ENCODE data around the gene NUBPL.
"Not testable (repeated sequence)": the region's sequence is repeated elsewhere in the genome, so short reads cannot be mapped to it uniquely, and the experiment has no call there.

NUBPL gene

GRCh38 chr14:31672709-31673108 is 111.5 kb downstream of the NUBPL start:
- no peak for DNase-seq (ENCODE audit: low read depth in 2 of 2)

GRCh38 chr14:31677052-31677451 is 115.8 kb downstream of the NUBPL start:
- DNase-seq (ENCODE audit: low read depth in 2 of 2), result no peak

GRCh38 chr14:31677630-31678029 is 116.4 kb downstream of the NUBPL start:
- no peak for DNase-seq (ENCODE audit: low read depth in 2 of 2)

DNA sequence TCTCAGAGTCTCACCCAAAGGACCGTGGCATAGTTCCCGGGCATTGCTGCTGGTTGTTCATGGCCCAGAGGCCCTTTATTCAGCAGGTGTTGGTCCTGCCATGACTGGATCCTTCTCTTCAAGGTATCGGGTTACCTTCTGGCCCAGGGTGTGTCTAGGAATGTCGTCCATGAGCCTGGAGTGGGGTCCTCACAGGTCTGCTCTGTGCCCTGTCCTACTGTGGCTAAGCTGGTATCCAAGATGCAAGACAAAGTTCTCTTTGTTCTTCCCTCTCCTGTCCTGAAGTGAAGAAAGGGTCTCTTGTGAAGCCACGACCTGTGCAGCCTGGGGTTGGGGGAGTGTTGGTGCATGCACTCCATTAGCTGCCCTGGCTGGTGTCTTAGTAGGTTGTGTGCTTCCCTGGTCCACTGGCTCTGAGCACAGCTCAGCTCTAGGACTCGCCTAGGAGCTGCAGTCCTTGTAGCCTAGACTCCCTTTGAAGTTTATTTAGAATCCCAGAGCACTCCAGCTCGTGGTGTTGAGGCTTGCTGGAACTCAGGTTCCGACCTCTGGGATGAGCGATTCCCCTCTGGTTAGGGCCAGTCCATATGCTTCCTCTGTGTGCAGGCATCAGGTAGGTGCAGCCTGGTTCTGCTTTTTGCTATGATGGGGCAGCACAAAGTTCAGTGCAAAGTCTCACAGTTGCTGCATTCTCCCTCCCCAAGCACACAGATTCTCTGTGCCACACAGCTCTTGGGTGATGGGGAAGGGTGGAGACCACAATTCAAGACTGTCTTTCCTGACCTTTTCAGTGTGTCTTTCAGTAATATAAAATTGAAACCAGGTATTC is 117.4 kb downstream of the NUBPL start:
- DNase-seq (ENCODE audit: low read depth in 2 of 2), result no peak

GRCh38 chr14:31682768-31683167 is 121.6 kb downstream of the NUBPL start:
- DNase-seq (ENCODE audit: low read depth in 2 of 2), result no peak

GRCh38 chr14:31687726-31688125 is 126.5 kb downstream of the NUBPL start:
- no peak for DNase-seq (ENCODE audit: low read depth in 2 of 2)

DNA sequence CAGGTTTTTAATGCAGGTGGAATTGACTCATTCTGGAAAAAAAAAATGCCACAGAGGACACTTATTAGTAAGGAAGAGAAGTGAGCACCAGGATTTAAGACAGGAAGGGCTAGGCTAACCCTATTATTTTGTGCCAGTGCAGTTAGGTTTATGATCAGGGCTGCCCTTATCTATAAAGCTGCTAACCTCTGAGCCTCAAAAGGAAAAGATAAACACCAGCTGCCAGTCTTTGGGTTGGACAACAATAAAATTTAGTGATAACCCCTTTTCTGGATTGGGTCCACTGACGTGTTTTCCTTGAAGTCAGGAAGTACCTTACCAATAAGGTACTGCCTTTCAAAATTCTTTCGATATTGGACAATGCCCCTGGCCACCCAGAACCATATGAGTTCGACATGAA is 128.9 kb downstream of the NUBPL start:
- no peak for DNase-seq (ENCODE audit: low read depth in 2 of 2)

DNA sequence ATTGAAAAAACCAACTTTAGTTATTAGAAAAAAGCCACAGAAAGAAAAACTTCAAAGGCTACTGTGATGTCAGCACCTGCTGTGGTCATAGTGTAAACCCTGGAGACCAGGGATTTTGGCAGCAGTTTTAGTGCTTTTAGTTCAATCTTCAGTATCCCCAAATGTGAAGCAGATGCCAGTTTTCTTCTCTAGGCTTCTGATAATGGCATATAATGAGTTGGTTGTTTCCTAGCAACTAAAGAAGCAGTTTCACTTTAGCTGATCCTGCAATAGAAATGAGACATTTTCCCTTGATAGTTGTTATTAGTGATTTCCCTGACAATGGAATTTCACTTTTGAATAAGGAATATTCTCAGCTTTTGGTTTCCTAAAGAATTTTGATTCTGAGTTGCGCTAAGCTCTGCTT is 131.2 kb downstream of the NUBPL start:
- no peak for DNase-seq (ENCODE audit: low read depth in 2 of 2)

GRCh38 chr14:31696378-31696777 is 135.2 kb downstream of the NUBPL start:
- no peak for DNase-seq (ENCODE audit: low read depth in 2 of 2)

DNA sequence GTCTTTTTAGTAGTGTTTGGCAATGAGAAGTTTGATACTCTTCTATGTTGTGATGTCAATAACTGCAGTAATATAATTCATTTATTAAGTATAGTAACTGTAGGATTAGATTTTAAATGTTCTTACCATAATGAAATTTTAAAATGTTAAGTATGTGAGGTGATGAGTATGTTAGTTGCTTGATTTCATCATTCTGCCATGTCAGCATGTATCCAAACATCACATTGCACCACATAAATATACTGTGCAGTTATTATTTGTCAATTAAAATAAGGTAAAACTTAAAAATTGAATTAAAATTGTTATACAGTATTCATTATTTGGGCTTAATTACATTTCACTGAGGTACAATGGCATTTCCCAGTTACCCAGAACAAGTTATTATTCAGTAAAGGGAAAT is 138.6 kb downstream of the NUBPL start:
- DNase-seq (ENCODE audit: low read depth in 2 of 2), result no peak

GRCh38 chr14:31700282-31701074 is 139.3 kb downstream of the NUBPL start:
- DNase-seq (ENCODE audit: low read depth in 2 of 2), result no peak

- DNase-seq (ENCODE audit: low read depth in 2 of 2), result no peak
Observed at GRCh38 chr14:31702130-31702529, 140.9 kb downstream of the NUBPL start.

GRCh38 chr14:31703056-31703455 is 141.9 kb downstream of the NUBPL start:
- no peak for DNase-seq (ENCODE audit: low read depth in 2 of 2)

GRCh38 chr14:31705731-31706130 is 144.5 kb downstream of the NUBPL start:
- no peak for DNase-seq (ENCODE audit: low read depth in 2 of 2)

- not testable (repeated sequence) for DNase-seq (ENCODE audit: low read depth in 2 of 2)
Observed at GRCh38 chr14:31708661-31709060, 147.5 kb downstream of the NUBPL start.

DNA sequence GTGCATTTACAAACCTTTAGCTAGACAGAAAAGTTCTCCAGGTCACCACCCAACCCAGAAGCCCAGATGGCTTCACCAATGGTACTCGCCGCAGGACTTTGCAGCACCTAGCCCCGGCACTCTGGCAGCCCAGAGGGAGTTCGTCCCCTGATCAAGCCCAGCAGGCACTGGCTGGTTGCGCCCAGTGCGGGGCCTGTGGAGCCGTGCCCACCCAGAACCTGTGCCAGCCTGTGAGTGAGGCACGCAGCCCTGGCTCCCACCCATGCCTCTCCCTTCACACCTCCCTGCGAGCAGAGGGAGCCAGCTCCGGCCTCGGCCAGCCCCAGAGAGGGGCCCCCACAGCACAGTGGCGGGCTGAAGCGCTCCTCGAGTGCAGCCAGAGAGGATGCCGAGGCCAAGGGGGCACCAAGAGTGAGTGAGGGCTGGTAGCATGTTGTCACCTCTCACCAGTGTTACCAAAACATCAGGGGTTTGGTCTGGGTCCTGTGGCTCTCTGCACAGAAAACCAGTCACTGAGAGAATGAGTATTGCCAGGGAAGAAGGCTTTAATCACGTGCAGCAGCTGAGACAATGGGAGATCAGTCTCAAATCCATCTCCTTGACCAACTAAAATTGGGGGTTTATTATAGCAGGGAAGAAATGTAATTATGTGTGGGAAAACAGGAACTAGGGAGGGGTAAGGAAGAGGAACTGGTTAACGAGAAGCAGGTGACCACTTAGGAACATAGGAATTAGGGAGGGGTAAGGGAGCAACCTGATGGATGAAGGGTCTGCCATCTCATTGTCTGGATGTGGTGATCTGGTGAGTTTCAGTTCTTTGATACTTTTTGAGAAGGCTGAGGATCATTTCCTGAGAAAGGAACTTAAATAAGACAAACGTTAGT is 151.3 kb downstream of the NUBPL start:
- no peak for DNase-seq (ENCODE audit: low read depth in 2 of 2)

DNA sequence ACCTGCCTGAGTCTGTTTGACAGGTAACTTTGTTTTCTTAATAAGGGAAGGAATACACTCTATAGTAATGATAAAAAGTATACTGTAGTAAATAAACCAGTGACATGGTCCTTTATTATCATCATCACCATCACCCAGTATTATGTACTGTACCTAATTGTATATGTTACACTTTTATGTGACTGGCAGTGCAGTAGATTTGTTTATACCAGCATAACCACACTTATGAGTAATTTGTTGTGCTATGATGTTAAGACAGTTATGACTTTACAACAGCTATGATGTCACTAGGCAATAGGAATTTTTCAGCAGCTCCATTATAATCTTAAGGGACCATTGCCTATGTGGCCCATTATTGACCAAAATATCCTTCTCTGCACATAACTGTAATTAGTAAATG is 155.0 kb downstream of the NUBPL start:
- no peak for DNase-seq (ENCODE audit: low read depth in 2 of 2)

DNA sequence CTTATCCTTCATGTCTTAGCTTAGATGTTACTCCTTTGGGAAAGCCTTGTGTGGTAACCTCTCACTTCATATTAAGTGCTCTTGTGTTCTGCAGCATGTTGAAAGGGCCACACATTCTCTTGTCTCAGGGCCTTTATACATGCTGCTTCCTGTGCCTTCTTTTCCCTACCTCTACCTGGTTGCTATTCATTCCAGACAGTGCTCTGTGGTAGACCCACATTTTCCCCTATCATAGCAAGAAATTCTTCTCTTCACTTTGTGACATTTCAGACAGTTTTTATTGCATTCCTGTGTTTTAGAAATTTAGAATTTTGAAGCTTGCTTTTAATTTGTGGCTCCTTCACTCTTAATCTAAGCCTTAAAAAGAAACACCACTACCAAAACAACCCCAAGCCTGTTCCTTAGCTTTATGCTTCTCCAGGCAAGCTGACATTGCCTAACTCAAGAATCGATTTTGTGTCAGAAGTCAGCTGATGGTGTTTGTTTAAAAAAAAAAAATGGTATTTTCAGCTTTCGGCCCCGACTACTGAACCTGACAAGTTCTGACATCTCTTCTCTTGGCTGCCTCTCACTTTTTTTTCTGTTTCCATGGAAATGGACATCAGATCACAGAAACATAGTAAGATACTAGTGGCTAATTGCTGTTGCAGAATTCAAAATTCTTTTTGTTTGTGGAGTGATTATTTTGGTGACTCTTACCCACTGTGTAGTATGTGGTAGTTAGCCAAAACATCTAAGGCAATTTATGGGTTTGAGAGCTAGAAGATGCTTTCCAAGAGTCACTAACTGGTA is 156.3 kb downstream of the NUBPL start:
- no peak for DNase-seq (ENCODE audit: low read depth in 2 of 2)

- DNase-seq (ENCODE audit: low read depth in 2 of 2), result no peak
Observed at GRCh38 chr14:31718585-31718984, 157.4 kb downstream of the NUBPL start.

- no peak for DNase-seq (ENCODE audit: low read depth in 2 of 2)
Observed at GRCh38 chr14:31718985-31719384, 157.8 kb downstream of the NUBPL start.

DNA sequence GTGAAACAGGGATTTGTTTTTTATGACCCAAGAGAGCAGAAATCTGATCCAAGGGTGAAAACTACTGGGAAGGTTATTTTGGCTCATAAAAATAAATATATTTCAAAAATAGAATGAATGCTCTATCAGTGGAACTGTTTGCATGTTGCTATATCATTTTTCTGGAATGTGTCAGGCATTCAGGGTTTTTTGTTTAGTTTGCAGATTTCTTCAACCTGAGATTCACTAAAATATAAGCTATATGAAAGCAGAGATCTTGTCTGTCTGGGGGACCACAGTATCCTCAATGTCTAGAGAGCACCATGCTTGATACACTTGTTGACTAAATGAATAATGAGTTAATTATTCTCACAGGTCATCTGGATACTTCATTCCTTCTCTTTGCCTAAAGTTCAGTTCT is 165.1 kb downstream of the NUBPL start:
- no peak for DNase-seq (ENCODE audit: low read depth in 2 of 2)

Measured in stimulated activated CD4-positive, alpha-beta T cell treated with anti-CD3 and anti-CD28 coated beads, Interleukin-1b, Interleukin-23, amount 100 ng/mL, for 4 hours (primary cell).